H9 (cell line): ENCODE data around the gene UNCX. TPM values are rescaled to one million over a fixed set of nuclear protein-coding genes. Genes with fewer than 3 reads are reported as not detected.

Source experiments
- DNase-seq: peaks from one replicate; pipeline ENCODE4 v3.0.0-alpha.2; 2017
- H2AFZ ChIP-seq: one replicate; pipeline ENCODE4 v1.6.1; 2013; ENCODE audit warnings: mild to moderate bottlenecking, low read length, control low read depth, moderate library complexity
- H2AK5ac ChIP-seq: 2 replicates; pipeline ENCODE4 v1.6.1; 2013; ENCODE audit warnings: low read length, control low read depth, mixed read lengths; ENCODE audit not compliant: insufficient read length
- H2BK120ac ChIP-seq: one replicate; pipeline ENCODE4 v1.6.1; 2013; ENCODE audit warnings: low read depth, mild to moderate bottlenecking, low read length, control low read depth, inconsistent platforms; ENCODE audit not compliant: poor library complexity, severe bottlenecking
- H2BK12ac ChIP-seq: 2 replicates; pipeline ENCODE4 v1.6.1; 2013; ENCODE audit warnings: low read length, control low read depth, mixed read lengths, low read depth; ENCODE audit not compliant: insufficient read length
- H2BK15ac ChIP-seq: 2 replicates; pipeline ENCODE4 v1.6.1; 2013; ENCODE audit warnings: low read depth, low read length, control low read depth
- H2BK20ac ChIP-seq: one replicate; pipeline ENCODE4 v1.6.1; 2013; ENCODE audit warnings: low read depth, mild to moderate bottlenecking, low read length, control low read depth, inconsistent platforms; ENCODE audit not compliant: poor library complexity, severe bottlenecking
- H2BK5ac ChIP-seq: 2 replicates; pipeline ENCODE4 v1.6.1; 2013; ENCODE audit warnings: low read length, control low read depth, mixed read lengths; ENCODE audit not compliant: insufficient read length
- H3K14ac ChIP-seq: 2 replicates; pipeline ENCODE4 v1.6.1; 2013; ENCODE audit warnings: low read length, control low read depth; ENCODE audit not compliant: insufficient read depth
- H3K18ac ChIP-seq: 2 replicates; pipeline ENCODE4 v1.6.1; 2013; ENCODE audit warnings: low read depth, mild to moderate bottlenecking, mixed read lengths, low read length, control low read depth; ENCODE audit not compliant: insufficient read length
- H3K23ac ChIP-seq: 2 replicates; pipeline ENCODE4 v1.6.1; 2013; ENCODE audit warnings: low read length, control low read depth, mixed read lengths, low read depth; ENCODE audit not compliant: insufficient read length
- H3K23me2 ChIP-seq: 2 replicates; pipeline ENCODE4 v1.6.1; 2013; ENCODE audit warnings: low read depth, mild to moderate bottlenecking, mixed read lengths, low read length, control low read depth; ENCODE audit not compliant: insufficient read length, poor library complexity, severe bottlenecking
- H3K27ac ChIP-seq: 2 replicates; pipeline ENCODE4 v1.5.1; 2013; ENCODE audit warnings: low read length, control low read depth, mixed read lengths, low read depth; ENCODE audit not compliant: insufficient read length
- H3K27me3 ChIP-seq: 2 replicates; pipeline ENCODE4 v1.6.1; 2013; ENCODE audit warnings: low read length, control low read depth, inconsistent platforms; ENCODE audit not compliant: insufficient read depth
- H3K4ac ChIP-seq: 2 replicates; pipeline ENCODE4 v1.6.1; 2013; ENCODE audit warnings: low read depth, mild to moderate bottlenecking, control low read depth, inconsistent platforms, low read length, moderate library complexity
- H3K4me1 ChIP-seq: 2 replicates; pipeline ENCODE4 v1.6.1; 2013; ENCODE audit warnings: low read length, control low read depth, inconsistent platforms; ENCODE audit not compliant: insufficient read depth
- H3K4me2 ChIP-seq: 2 replicates; pipeline ENCODE4 v1.6.1; 2013; ENCODE audit warnings: low read length, control low read depth, mixed read lengths; ENCODE audit not compliant: insufficient read length, insufficient read depth
- H3K56ac ChIP-seq: 2 replicates; pipeline ENCODE4 v1.6.1; 2013; ENCODE audit warnings: low read depth, mild to moderate bottlenecking, mixed read lengths, low read length, control low read depth; ENCODE audit not compliant: insufficient read length
- H3K79me1 ChIP-seq: 2 replicates; pipeline ENCODE4 v1.6.1; 2013; ENCODE audit warnings: low read depth, mild to moderate bottlenecking, moderate library complexity, low read length, control low read depth, inconsistent platforms; ENCODE audit not compliant: insufficient read depth, poor library complexity, severe bottlenecking
- H3K79me2 ChIP-seq: 2 replicates; pipeline ENCODE4 v1.6.1; 2013; ENCODE audit warnings: low read length, control low read depth, inconsistent platforms; ENCODE audit not compliant: insufficient read depth
- H3K9ac ChIP-seq: 2 replicates; pipeline ENCODE4 v1.6.1; 2013; ENCODE audit warnings: low read length, control low read depth, mixed read lengths; ENCODE audit not compliant: insufficient read length; ENCODE audit errors: extremely low read depth
- H3K9me3 ChIP-seq: one replicate; pipeline ENCODE4 v1.6.1; 2013; ENCODE audit warnings: low read depth, low read length, inconsistent platforms; ENCODE audit not compliant: control insufficient read depth
- H3T11ph ChIP-seq: one replicate; pipeline ENCODE4 v1.6.1; 2013; ENCODE audit warnings: mild to moderate bottlenecking, low read length, control low read depth, inconsistent platforms
- H4K20me1 ChIP-seq: one replicate; pipeline ENCODE4 v1.6.1; 2013; ENCODE audit not compliant: control insufficient read depth, insufficient read length, insufficient read depth
- H4K5ac ChIP-seq: 2 replicates; pipeline ENCODE4 v1.6.1; 2013; ENCODE audit warnings: low read depth, mild to moderate bottlenecking, mixed read lengths, low read length, control low read depth; ENCODE audit not compliant: insufficient read length
- H4K8ac ChIP-seq: replicated peaks from 2 replicates; pipeline ENCODE4 v1.6.1; 2013; ENCODE audit warnings: low read length, control low read depth, mixed read lengths, low read depth; ENCODE audit not compliant: insufficient read length
- H4K91ac ChIP-seq: 2 replicates; pipeline ENCODE4 v1.6.1; 2013; ENCODE audit warnings: low read depth, mild to moderate bottlenecking, moderate library complexity, mixed read lengths, low read length, control low read depth; ENCODE audit not compliant: insufficient read length
- H3K27ac Mint-ChIP-seq, 3 experiments: 2 replicates in 2 of 3; 3 replicates in 1 of 3; pipeline ENCODE4 v1.8.0; 2020 to 2021; ENCODE audit warnings: mixed read lengths in 3 of 3, mild to moderate bottlenecking in 1 of 3, moderate library complexity in 1 of 3
- H3K27me3 Mint-ChIP-seq: 2 replicates; pipeline ENCODE4 v1.8.0; 2021; ENCODE audit warnings: low read depth, mild to moderate bottlenecking, moderate library complexity, mixed read lengths
- H3K36me3 Mint-ChIP-seq, 3 experiments: 2 replicates in 2 of 3; 3 replicates in 1 of 3; pipeline ENCODE4 v1.8.0; 2020 to 2021; ENCODE audit warnings: low read depth in 3 of 3, mixed read lengths in 3 of 3; ENCODE audit not compliant: insufficient read depth in 1 of 3
- H3K4me1 Mint-ChIP-seq, 2 experiments: 2 replicates each; pipeline ENCODE4 v1.8.0; 2020; ENCODE audit warnings: mixed read lengths in 2 of 2
- H3K4me3 Mint-ChIP-seq, 2 experiments: 2 replicates in 1 of 2; 3 replicates in 1 of 2; pipeline ENCODE4 v1.8.0; 2020 to 2021; ENCODE audit warnings: mild to moderate bottlenecking in 2 of 2, mixed read lengths in 2 of 2, moderate library complexity in 1 of 2
- H3K9me3 Mint-ChIP-seq, 2 experiments: 2 replicates in 1 of 2; 3 replicates in 1 of 2; pipeline ENCODE4 v1.8.0; 2020; ENCODE audit warnings: mild to moderate bottlenecking in 2 of 2, mixed read lengths in 2 of 2, moderate library complexity in 1 of 2
- CTCF ChIP-seq: fragments of 200-600 bp; sonication (generic); conservative IDR thresholded peaks from 3 replicates; pipeline ENCODE4 v1.8.0; 2021; ENCODE audit warnings: antibody characterized with exemption, mild to moderate bottlenecking
- WGBS: extraction: QIAGEN DNeasy Blood & Tissue Kit; methylation state at CpG from one replicate; pipeline ENCODE4 v1.1.7; 2013; ENCODE audit warnings: missing lambda C conversion rate, low lambda C conversion rate, mixed read lengths; ENCODE audit not compliant: insufficient read length; ENCODE audit errors: extremely low coverage; 5-methylcytosine and 5-hydroxymethylcytosine counted together
- total RNA-seq: library from RNA; stranded (reverse); gene quantifications from 2 replicates; pipeline ENCODE4 v1.2.1, GENCODE V29; 2021

Gene UNCX
- total RNA-seq, 1 experiment from 2014 or later, result not detected

DNA sequence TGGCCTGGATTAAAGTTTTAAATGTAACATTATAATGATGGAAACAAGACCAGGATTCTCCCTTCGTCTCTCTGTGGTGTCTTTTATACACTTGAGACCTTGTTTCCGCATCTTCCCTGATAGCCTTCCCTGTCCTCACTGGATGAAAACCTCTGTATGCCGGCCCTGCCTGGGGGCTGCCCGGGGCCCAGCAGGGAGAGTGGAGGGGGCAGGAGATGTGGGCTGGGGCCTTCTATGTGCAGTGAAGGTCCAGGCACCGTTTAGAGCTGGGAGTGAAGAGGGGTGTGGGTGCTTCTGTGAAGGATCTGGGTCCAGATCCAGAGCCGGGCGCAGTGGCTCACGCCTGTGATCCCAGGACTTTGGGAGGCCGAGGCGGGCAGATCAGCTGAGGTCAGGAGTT lies 50.7 kb downstream of the UNCX start:
- H3K27ac Mint-ChIP-seq, result no peak overlapping the region
- Histone ChIP-seq H4K8ac (no peak overlapping the region), H3K27me3 (no peaks in the 10 kb centered on the region), H3K4ac (no peak overlapping the region), H3K56ac (no peak overlapping the region), H3K4me1 (no peaks in the 10 kb centered on the region), H3K14ac (no peak overlapping the region), H3K27ac (no peak overlapping the region), H2BK12ac (no peak overlapping the region), H3K9ac (no peak overlapping the region), H2BK15ac (no peak overlapping the region), H3K79me2 (no peaks in the 10 kb centered on the region), H3K79me1 (no peaks in the 10 kb centered on the region), H2BK20ac (no peak overlapping the region), H2BK120ac (no peak overlapping the region), H4K20me1 (no peaks in the 10 kb centered on the region), H3K18ac (no peak overlapping the region), H3K23me2 (no peaks in the 10 kb centered on the region), H3K23ac (no peak overlapping the region), H4K5ac (no peak overlapping the region), H4K91ac (no peak overlapping the region), H3K9me3 (no peaks in the 10 kb centered on the region), H2AK5ac (no peak overlapping the region), H2AFZ (no peak overlapping the region), H3K4me2 (no peak overlapping the region), H3T11ph (no peak overlapping the region), H2BK5ac (no peak overlapping the region)
- H3K36me3 Mint-ChIP-seq, result no peaks in the 10 kb centered on the region; a peak in 1 of 7 replicates
- no peaks in the 10 kb centered on the region for H3K4me1 Mint-ChIP-seq
- H3K4me3 Mint-ChIP-seq, result no peak overlapping the region
- peaks cover 0 to 8% of the 10 kb centered on the region in 2 experiments; a peak in 3 of 5 replicates for H3K9me3 Mint-ChIP-seq
- TF ChIP-seq CTCF, result no peak
- peaks cover 28% of the 10 kb centered on the region for H3K27me3 Mint-ChIP-seq
- no CpG with 5 or more reads among the region's 10 CpGs for WGBS
- DNase-seq, result no peak
